Activated CD4-positive, alpha-beta T cell treated with anti-CD3 and anti-CD28 coated beads for 36 hours (primary cell): Measurements from ENCODE around the gene SPACA4. TPM values are rescaled to one million over a fixed set of nuclear protein-coding genes. Genes with fewer than 3 reads are reported as not detected.

Source experiments
- ATAC-seq: fragments of 200-7000 bp; cut with Tn5 transposase; one replicate; pipeline ENCODE4 v1.10.0; 2021; ENCODE audit warnings: mild to moderate bottlenecking, moderate library complexity
- CTCF ChIA-PET: fragments of 350-600 bp; sonication (Branson Sonifier 250); formaldehyde crosslinking; loops from one replicate; lab custom pipeline; 2021; ENCODE audit warnings: antibody characterized with exemption; lab: Charles Lee
- POLR2A ChIA-PET: fragments of 350-600 bp; sonication (Branson Sonifier 250); formaldehyde crosslinking; loops from one replicate; lab custom pipeline; 2021; ENCODE audit warnings: antibody characterized with exemption, inconsistent platforms; lab: Charles Lee
- DNase-seq: peaks from one replicate; pipeline ENCODE4 v3.0.0-alpha.2; 2020
- H3K27ac Mint-ChIP-seq: one replicate; pipeline ENCODE4 v1.8.0; 2021; ENCODE audit warnings: mixed read lengths
- H3K27me3 Mint-ChIP-seq: one replicate; pipeline ENCODE4 v1.8.0; 2021; ENCODE audit warnings: mixed read lengths
- H3K36me3 Mint-ChIP-seq: one replicate; pipeline ENCODE4 v1.8.0; 2021; ENCODE audit warnings: low read depth, mixed read lengths
- H3K4me1 Mint-ChIP-seq: one replicate; pipeline ENCODE4 v1.8.0; 2021; ENCODE audit warnings: mixed read lengths
- H3K4me3 Mint-ChIP-seq: one replicate; pipeline ENCODE4 v1.8.0; 2021; ENCODE audit warnings: mild to moderate bottlenecking, moderate library complexity, mixed read lengths
- H3K9me3 Mint-ChIP-seq: one replicate; pipeline ENCODE4 v1.8.0; 2021; ENCODE audit warnings: low read depth, mixed read lengths
- intact Hi-C, 2 experiments: fragments of 100-400 bp; cut with DNase I in 1 of 2; cut with micrococcal nuclease in 1 of 2; formaldehyde crosslinking; loops; one replicate each; pipeline versions ENCODE4 v1.14.2 to v1.15.1; 2022 to 2024; cut with DNase I, micrococcal nuclease
- total RNA-seq, 2 experiments: library from RNA; stranded (reverse); gene quantifications; one replicate each; pipeline ENCODE4 v1.2.3, GENCODE V29; 2021

The SPACA4 gene
- total RNA-seq, 2 experiments from 2014 or later, result not detected

DNA sequence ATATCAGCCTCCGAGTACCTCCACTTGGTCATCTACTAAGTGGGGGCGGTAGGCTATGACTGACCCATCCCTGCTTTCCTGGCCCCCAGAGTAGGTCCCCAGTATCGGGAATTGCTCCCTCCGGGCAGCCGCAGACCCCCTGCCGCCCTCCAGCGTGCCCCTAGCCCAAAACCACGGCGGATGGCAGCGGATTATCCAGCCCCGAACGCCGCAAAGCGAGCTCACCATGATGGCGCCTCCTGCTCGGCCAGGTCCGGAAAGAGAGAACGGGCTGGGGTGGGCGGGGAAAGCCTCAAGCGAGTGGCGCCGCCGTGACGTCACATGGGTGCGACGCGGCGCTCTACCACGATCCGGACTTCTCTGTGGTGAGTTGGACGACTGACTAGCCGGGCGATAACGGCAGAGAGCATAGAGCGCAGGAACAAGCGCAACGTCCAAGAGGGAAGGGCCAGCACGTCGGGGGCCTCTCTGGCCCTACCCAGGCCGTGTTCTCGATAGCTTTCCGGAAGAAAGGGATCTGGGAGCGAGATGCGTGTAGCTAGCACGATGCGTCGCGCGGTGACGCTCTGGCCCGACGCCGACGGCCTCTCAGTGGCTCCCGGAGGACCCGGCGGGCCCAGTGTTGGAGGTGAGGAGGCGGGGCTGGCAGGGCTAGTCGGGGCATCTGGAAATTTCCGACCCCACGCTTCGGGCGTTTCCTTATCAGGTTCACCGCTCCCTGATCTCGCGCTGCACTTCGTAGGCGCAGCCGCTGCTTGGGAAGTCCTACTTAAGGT is 12.6 kb downstream of the SPACA4 start, which contains the start of the genes RPL18 and SPHK2:
TSS of gene RPL18 (minus strand) at position 263 of the 776 bp plus-strand sequence. CDS start at position 228, 35 bp downstream.
TSS of gene SPHK2 (plus strand) at position 591 of the 776 bp plus-strand sequence. CDS start 1,009 bp downstream, outside the sequence.
- H3K36me3 Mint-ChIP-seq, result peaks cover 64% of the 10 kb centered on the region
- H3K27me3 Mint-ChIP-seq, result no peaks in the 10 kb centered on the region
- H3K9me3 Mint-ChIP-seq, result no peaks in the 10 kb centered on the region
- ATAC-seq (peak; percentile 82), DNase-seq (peak; percentile 97)
- ChIA-PET CTCF (interaction anchor here (0.6 to 1.9 kb wide), 6 partner anchors 10 to 375 kb away, joined by 3 to 7 read pairs (median 4); partner anchors contain the start of gene RUVBL2), POLR2A (interaction anchor here (0.5 to 1.3 kb wide), 11 partner anchors 9 to 1229 kb away, joined by 3 to 9 read pairs (median 4); partner anchors contain the start of genes CA11, DBP, SYNGR4 and TMEM143)
- peak within 1 kb of the TSS; percentile 94 for H3K4me3 Mint-ChIP-seq
- H3K27ac Mint-ChIP-seq, result peak within 1 kb of the TSS; percentile 97
- peaks cover 48% of the 10 kb centered on the region for H3K4me1 Mint-ChIP-seq
- intact Hi-C loops, result loop anchor here (1.0 to 2.0 kb wide), 13 partner anchors 15 to 466 kb away; partner anchors contain the start of genes CA11 (in 1 of the 2), CYTH2 (in 1 of the 2), GRWD1 (in 1 of the 2) and GYS1 (in 1 of the 2)

DNA sequence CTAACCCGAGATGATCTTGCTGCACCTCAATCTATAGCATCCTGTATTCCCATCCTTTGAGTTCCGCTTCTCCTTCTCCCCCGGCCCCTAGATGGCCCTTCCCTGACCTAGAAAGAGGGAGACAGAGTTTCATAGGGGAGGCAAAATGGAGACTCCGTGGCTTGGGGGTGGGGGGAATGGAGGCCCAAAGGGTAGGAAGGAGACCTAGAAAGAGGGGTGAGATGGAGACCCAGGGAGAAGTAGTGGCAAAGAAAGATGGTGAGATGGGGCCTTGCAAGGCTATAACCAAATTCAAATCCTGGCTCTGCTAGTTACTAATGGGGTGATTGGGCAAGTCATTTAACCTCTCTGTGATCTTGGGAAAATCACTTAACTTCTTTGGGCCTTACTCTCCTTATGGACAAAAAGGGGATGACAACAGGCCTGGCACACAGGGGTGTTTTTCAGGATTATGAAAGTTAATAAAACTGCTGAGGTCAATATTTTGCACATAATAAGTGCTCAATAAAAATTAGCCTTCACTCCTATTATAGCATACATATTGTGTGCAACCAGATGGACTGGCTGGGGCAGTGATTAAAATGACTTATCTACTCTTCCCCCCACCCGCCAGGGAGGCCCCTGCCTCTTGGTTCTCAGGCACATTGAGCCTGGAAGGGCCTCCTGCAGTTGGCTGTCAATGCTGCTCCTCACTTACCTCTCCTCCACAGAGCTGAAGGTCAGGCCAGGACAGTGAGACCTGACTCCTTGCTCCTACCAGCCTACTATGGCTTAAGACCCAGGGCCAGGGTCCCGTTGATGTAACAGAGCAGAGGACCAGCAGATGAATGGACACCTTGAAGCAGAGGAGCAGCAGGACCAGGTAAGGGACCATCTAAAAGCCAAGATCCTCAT is 13.4 kb downstream of the SPACA4 start:
- no peak for ATAC-seq

DNA sequence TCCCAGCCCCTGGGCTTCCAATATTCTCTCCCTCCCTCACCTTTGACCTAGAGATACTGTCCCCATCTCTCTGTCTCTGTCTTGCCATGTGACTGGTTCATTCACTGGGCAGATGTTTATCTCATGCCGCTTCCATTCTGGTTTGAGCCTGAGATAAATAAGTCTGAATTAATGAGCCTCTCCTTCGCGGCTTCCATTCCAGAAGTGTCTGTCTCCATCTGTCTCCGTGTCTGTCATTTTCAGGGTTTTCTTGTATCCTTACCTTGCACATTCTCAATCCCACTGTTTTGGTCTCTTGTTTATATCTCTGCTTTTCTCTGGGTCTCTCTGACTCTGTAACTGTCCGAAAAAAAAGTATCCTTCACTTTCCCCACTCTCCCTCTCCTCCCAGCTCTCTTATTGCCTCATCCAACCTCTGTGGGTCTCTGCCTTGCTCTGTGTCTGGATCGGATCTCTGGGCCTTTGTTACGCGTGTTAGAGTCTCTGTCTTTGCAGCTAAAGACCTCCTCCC is 17.1 kb downstream of the SPACA4 start:
- peaks cover 43% of the 10 kb centered on the region for H3K36me3 Mint-ChIP-seq
- H3K27ac Mint-ChIP-seq, result peak overlapping the region; percentile 99
- H3K27me3 Mint-ChIP-seq, result no peaks in the 10 kb centered on the region
- intact Hi-C loops, result loop anchor here in 1 of 2 experiments (1.0 kb wide), 2 partner anchors 11 to 91 kb away; no protein-coding TSS in a partner anchor
- DNase-seq (no peak), ATAC-seq (no peak)
- peaks cover 45% of the 10 kb centered on the region for H3K4me1 Mint-ChIP-seq
- POLR2A ChIA-PET, result interaction anchor here (1.2 to 1.5 kb wide), 2 partner anchors 10 kb away, joined by 6 to 7 read pairs; partner anchors contain the start of gene FAM83E
- H3K4me3 Mint-ChIP-seq, result peak overlapping the region; percentile 73
- no peaks in the 10 kb centered on the region for H3K9me3 Mint-ChIP-seq
- CTCF ChIA-PET, result interaction anchor here (1.2 to 1.6 kb wide), 2 partner anchors 10 to 14 kb away, joined by 4 read pairs; no protein-coding TSS in a partner anchor

More for the DNA sequence above, 13.4 kb downstream of the SPACA4 start:
- H3K4me1 Mint-ChIP-seq, result peaks cover 56% of the 10 kb centered on the region
- CTCF ChIA-PET, result interaction anchor here (0.8 to 1.9 kb wide), 4 partner anchors 11 to 374 kb away, joined by 3 to 7 read pairs (median 4); partner anchors contain the start of gene RUVBL2
- peaks cover 66% of the 10 kb centered on the region for H3K36me3 Mint-ChIP-seq
- DNase-seq, result no peak
- peak overlapping the region; percentile 97 for H3K27ac Mint-ChIP-seq
- POLR2A ChIA-PET, result interaction anchor here (1.0 to 1.3 kb wide), 9 partner anchors 9 to 256 kb away, joined by 3 to 9 read pairs (median 4); partner anchors contain the start of genes CA11, DBP, SYNGR4 and TMEM143
- no peaks in the 10 kb centered on the region for H3K27me3 Mint-ChIP-seq
- no peaks in the 10 kb centered on the region for H3K9me3 Mint-ChIP-seq
- intact Hi-C loops, result loop anchor here (1.0 to 2.0 kb wide), 13 partner anchors 14 to 465 kb away; partner anchors contain the start of genes CA11 (in 1 of the 2), CYTH2 (in 1 of the 2), GRWD1 (in 1 of the 2) and GYS1 (in 1 of the 2)
- peak overlapping the region; percentile 94 for H3K4me3 Mint-ChIP-seq

DNA sequence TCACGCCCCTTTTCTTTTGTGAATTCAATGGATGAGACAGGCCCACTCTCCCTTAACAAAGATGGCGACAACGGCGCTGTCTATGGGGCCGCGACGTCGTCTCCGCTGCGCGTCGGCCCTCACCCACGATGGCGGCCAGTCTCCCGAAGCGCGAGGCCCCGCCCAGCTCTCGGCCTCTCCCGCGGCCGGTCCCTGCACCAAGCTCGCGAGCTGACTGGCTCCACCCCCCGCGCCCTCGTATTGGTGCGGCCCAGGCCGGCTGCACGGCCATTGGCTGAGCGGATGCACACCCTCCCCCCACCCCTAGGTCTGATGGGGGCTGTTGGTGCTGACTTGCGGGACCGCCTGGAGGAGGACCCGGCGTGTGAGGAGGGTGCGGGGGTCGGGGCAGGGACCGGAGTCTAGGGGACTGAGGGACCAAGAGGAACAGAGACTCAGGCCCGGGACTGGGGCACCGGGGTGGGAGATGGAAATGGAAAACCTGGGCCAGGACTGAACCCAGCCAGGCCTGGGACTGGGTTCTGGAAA is 17.6 kb downstream of the SPACA4 start:
- Mint-ChIP-seq H3K4me3 (peak overlapping the region; percentile 73), H3K4me1 (peaks cover 45% of the 10 kb centered on the region), H3K27ac (peak overlapping the region; percentile 99), H3K27me3 (no peaks in the 10 kb centered on the region), H3K36me3 (peaks cover 42% of the 10 kb centered on the region), H3K9me3 (no peaks in the 10 kb centered on the region)
- CTCF ChIA-PET, result interaction anchor here (0.6 to 1.6 kb wide), 3 partner anchors 10 to 215 kb away, joined by 3 to 4 read pairs (median 4); no protein-coding TSS in a partner anchor
- POLR2A ChIA-PET, result interaction anchor here (0.6 to 1.5 kb wide), 3 partner anchors 8 to 10 kb away, joined by 5 to 7 read pairs (median 6); partner anchors contain the start of gene FAM83E
- peak; percentile 99 for DNase-seq
- intact Hi-C loops, result loop anchor here in 1 of 2 experiments (1.0 kb wide), 2 partner anchors 10 to 90 kb away; no protein-coding TSS in a partner anchor
- peak; percentile 84 for ATAC-seq

DNA sequence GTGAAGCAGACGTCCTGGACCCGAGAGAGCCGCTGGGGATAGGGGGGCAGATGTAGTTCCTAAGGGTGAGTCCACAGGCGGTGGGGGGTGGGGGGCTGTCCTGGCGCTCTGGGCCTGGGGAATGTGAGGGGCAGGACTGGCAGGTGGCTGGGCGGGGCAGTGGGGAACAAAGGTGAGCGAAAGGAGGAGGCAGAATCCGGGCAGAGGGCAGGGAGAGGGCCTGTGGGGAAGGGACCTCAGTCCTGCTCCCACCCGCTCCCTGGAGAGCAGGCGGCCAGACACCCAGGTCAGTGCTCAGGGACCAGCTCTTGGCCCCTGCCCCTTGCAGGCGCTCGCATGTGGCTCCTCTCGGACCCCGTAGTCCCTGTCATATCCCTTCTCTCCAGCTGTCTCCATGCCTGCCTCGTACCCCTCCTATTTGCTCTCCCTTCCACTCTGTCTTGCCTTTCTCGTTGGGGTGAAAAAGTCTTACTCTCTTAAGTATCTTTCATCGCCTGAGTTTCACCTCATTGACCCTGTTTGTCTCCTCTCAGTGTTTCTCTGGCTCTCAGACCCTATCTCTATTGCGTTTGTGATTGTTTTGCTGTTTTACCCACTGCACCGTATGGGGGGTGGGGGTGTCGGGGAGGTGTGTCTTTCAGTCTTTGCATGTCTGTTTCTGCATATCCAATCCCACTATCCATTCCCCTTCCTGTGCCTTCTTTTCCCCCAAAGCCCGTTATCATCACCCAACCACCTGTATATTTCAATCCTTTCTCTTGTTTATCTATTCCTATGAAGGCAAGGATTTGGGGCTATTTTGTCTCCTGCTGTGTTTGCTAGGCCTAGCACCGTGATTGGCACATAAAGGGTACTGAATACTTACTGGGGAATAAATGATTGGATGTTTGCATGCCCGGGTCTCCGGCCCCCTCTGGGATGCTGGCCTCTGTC is 18.5 kb downstream of the SPACA4 start:
- intact Hi-C loops, result loop anchor here in 1 of 2 experiments (1.0 kb wide), 2 partner anchors 9 to 89 kb away; no protein-coding TSS in a partner anchor
- CTCF ChIA-PET, result interaction anchor here (1.6 kb wide), 1 partner anchor 16 kb away, joined by 4 read pairs; no protein-coding TSS in a partner anchor

DNA sequence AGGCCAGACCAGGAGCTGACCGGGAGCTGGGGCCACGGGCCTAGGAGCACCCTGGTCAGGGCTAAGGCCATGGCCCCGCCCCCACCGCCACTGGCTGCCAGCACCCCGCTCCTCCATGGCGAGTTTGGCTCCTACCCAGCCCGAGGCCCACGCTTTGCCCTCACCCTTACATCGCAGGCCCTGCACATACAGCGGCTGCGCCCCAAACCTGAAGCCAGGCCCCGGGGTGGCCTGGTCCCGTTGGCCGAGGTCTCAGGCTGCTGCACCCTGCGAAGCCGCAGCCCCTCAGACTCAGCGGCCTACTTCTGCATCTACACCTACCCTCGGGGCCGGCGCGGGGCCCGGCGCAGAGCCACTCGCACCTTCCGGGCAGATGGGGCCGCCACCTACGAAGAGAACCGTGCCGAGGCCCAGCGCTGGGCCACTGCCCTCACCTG is 19.4 kb downstream of the SPACA4 start:
- CTCF ChIA-PET, result interaction anchor here (0.6 kb wide), 1 partner anchor 198 kb away, joined by 5 read pairs; no protein-coding TSS in a partner anchor
- intact Hi-C loops, result no loop called here

More for the DNA sequence above, 18.5 kb downstream of the SPACA4 start:
- Mint-ChIP-seq H3K27ac (peak overlapping the region; percentile 74), H3K36me3 (peaks cover 41% of the 10 kb centered on the region), H3K4me3 (peak overlapping the region; percentile 73), H3K4me1 (peaks cover 38% of the 10 kb centered on the region), H3K9me3 (no peaks in the 10 kb centered on the region), H3K27me3 (no peaks in the 10 kb centered on the region)
- POLR2A ChIA-PET, result no interaction called here
- ATAC-seq (no peak), DNase-seq (no peak)

DNA sequence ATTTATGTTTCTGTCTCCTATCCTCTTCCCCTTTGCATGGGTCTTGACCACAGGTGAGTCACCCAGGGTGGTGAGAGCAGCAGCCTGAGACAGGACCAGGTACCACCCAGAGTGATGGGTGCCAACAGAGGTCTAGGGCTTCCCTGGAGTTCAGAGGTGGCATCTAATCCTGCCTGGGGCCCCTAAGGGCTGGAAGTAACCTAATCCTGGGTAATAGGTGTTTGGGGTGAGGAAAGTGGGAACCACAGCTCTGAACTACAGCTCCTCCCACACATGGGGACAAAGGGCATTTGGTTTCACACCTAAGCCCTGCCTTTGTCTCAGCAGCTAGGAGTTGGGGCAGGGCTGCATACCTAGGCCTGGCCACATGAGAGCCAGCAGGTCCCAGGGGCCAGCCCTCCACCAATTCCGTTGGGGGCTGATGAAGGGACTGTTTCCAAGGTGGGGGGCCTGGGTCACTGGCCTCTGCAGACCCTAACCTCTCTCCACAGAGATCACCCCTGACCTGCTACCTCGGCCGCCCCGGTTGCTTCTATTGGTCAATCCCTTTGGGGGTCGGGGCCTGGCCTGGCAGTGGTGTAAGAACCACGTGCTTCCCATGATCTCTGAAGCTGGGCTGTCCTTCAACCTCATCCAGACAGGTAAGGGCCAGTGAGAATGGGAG is 20.8 kb downstream of the SPACA4 start:
- no peak for ATAC-seq
- Mint-ChIP-seq H3K27ac (no peak overlapping the region), H3K9me3 (no peaks in the 10 kb centered on the region), H3K36me3 (peaks cover 30% of the 10 kb centered on the region), H3K4me3 (no peak overlapping the region), H3K27me3 (no peaks in the 10 kb centered on the region), H3K4me1 (peaks cover 34% of the 10 kb centered on the region)
- POLR2A ChIA-PET, result interaction anchor here (1.2 to 3.0 kb wide), 2 partner anchors 8 to 10 kb away, joined by 3 to 7 read pairs; partner anchors contain the start of genes RPL18 and SPHK2
- CTCF ChIA-PET, result no interaction called here
- peak; percentile 56 for DNase-seq
- intact Hi-C loops, result no loop called here

More for the DNA sequence above, 19.4 kb downstream of the SPACA4 start:
- Mint-ChIP-seq H3K36me3 (peaks cover 38% of the 10 kb centered on the region), H3K4me1 (peaks cover 39% of the 10 kb centered on the region), H3K9me3 (no peaks in the 10 kb centered on the region), H3K4me3 (no peak overlapping the region), H3K27ac (no peak overlapping the region), H3K27me3 (no peaks in the 10 kb centered on the region)
- POLR2A ChIA-PET, result no interaction called here
- no peak for ATAC-seq
- DNase-seq, result no peak

DNA sequence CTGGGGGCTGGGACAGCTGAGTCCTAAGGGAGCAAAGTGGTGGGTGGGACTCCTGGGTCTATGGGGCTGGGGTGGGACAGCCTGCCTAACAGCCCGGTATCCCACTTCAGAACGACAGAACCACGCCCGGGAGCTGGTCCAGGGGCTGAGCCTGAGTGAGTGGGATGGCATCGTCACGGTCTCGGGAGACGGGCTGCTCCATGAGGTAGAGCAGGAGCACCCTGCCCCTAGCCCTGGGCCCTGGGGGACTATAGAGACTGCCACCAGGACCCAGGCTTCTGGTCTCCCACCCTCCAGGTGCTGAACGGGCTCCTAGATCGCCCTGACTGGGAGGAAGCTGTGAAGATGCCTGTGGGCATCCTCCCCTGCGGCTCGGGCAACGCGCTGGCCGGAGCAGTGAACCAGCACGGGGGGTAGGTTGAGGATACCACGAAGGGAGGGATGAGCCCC is 21.3 kb downstream of the SPACA4 start:
- CTCF ChIA-PET, result no interaction called here
- Mint-ChIP-seq H3K4me3 (no peak overlapping the region), H3K27me3 (no peaks in the 10 kb centered on the region), H3K36me3 (peaks cover 27% of the 10 kb centered on the region), H3K4me1 (peaks cover 37% of the 10 kb centered on the region), H3K27ac (no peak overlapping the region), H3K9me3 (no peaks in the 10 kb centered on the region)
- DNase-seq (no peak), ATAC-seq (no peak)
- intact Hi-C loops, result no loop called here
- POLR2A ChIA-PET, result interaction anchor here (0.6 to 3.0 kb wide), 3 partner anchors 9 to 806 kb away, joined by 3 to 7 read pairs (median 4); partner anchors contain the start of genes RPL18 and SPHK2
